Panc1 (cell line): ENCODE results near the gene ARHGDIB. TPM values are rescaled to one million over a fixed set of nuclear protein-coding genes. Genes with fewer than 3 reads are reported as not detected.

ENCODE experiments used
- ATAC-seq: fragments of 200-7000 bp; cut with Tn5 transposase; 2 replicates; pipeline ENCODE4 v1.9.1; 2020; ENCODE audit warnings: mild to moderate bottlenecking, moderate library complexity
- BruUV-seq: library from RNA; stranded (reverse); fragments of 400-500 nt; replicated peaks from 2 replicates; lab custom pipeline; 2021; lab: Mats Ljungman, UMichigan
- CTCF ChIA-PET: fragments of 300-600 bp; sonication (Branson Sonifier 250); formaldehyde crosslinking; loops from one replicate; lab custom pipeline; 2022; ENCODE audit warnings: antibody characterized with exemption; lab: Charles Lee
- POLR2A ChIA-PET: fragments of 300-600 bp; sonication (Branson Sonifier 250); formaldehyde crosslinking; loops from one replicate; lab custom pipeline; 2022; ENCODE audit warnings: antibody characterized with exemption; lab: Charles Lee
- DNase-seq: peaks from one replicate; pipeline ENCODE4 v3.0.0-alpha.2; 2010; ENCODE audit warnings: low read depth, low spot score
- H3K27ac ChIP-seq: 2 replicates; pipeline ENCODE4 v1.5.1; 2011; ENCODE audit warnings: mild to moderate bottlenecking, low read length, inconsistent platforms
- H3K27me3 ChIP-seq: fragments of 200-500 bp; sonication (Bioruptor generic); 2 replicates; pipeline ENCODE4 v1.6.0; 2014; ENCODE audit warnings: low read length, inconsistent platforms; ENCODE audit not compliant: control insufficient read depth, insufficient read depth
- H3K36me3 ChIP-seq: fragments of 200-500 bp; sonication (Bioruptor generic); 2 replicates; pipeline ENCODE4 v1.5.1; 2014; ENCODE audit warnings: inconsistent platforms, mild to moderate bottlenecking, low read length, moderate library complexity; ENCODE audit not compliant: control insufficient read depth, insufficient read depth
- H3K4me1 ChIP-seq: 2 replicates; pipeline ENCODE4 v1.5.1; 2011; ENCODE audit warnings: inconsistent platforms, mild to moderate bottlenecking, low read length, moderate library complexity; ENCODE audit not compliant: control insufficient read depth, insufficient read depth
- H3K4me3 ChIP-seq, 2 experiments: 2 replicates each; pipeline ENCODE4 v1.5.1; 2011 to 2012; ENCODE audit warnings: low read depth in 2 of 2, low read length in 2 of 2, mild to moderate bottlenecking in 2 of 2, inconsistent platforms in 1 of 2, moderate library complexity in 1 of 2
- H3K9me3 ChIP-seq: fragments of 200-500 bp; sonication (Bioruptor generic); 2 replicates; pipeline ENCODE4 v1.5.1; 2014; ENCODE audit warnings: low read depth, mild to moderate bottlenecking, inconsistent platforms, low read length, moderate library complexity; ENCODE audit not compliant: control insufficient read depth, insufficient read depth
- POLR2AphosphoS5 ChIP-seq: IDR thresholded peaks from 2 replicates; pipeline ENCODE4 v1.6.1; 2012; ENCODE audit warnings: mild to moderate bottlenecking, low read depth, low read length, moderate library complexity
- SIN3A ChIP-seq: IDR thresholded peaks from 2 replicates; pipeline ENCODE4 v1.6.1; 2012; ENCODE audit warnings: low read depth, mild to moderate bottlenecking, low read length, moderate library complexity, borderline replicate concordance; ENCODE audit not compliant: insufficient read depth
- TCF7L2 ChIP-seq: IDR thresholded peaks from 2 replicates; pipeline ENCODE4 v1.6.1; 2011; ENCODE audit warnings: mild to moderate bottlenecking, low read depth, low read length, inconsistent platforms
- in situ Hi-C: cut with HindIII; loops from 2 replicates; pipeline ENCODE4 v1.10.0; 2016; ENCODE audit warnings: low sequenced_read_pairs, low pct_unique_long_range_greater_than_20kb
- intact Hi-C: fragments of 100-400 bp; cut with micrococcal nuclease; formaldehyde crosslinking; loops from one replicate; pipeline ENCODE4 v1.10.0; 2022; ENCODE audit not compliant: unreplicated experiment
- total RNA-seq: library from RNA; stranded (reverse); gene quantifications from one replicate; pipeline ENCODE4 v1.2.1, GENCODE V29; 2021; ENCODE audit not compliant: unreplicated experiment
- TF ChIP-seq, protein P1 (sequence below), 2 experiments: IDR thresholded peaks; 2 replicates each; pipeline ENCODE4 v1.6.1; 2011 to 2012; ENCODE audit warnings: low read depth in 2 of 2, control low read depth in 1 of 2, low read length in 1 of 2, mild to moderate bottlenecking in 1 of 2, moderate library complexity in 1 of 2; ENCODE audit not compliant: insufficient read depth in 1 of 2
- TF ChIP-seq, protein P2 (sequence below): fragments of 450-650 bp; IDR thresholded peaks from 2 replicates; pipeline ENCODE4 v1.5.1; 2017; ENCODE audit warnings: mild to moderate bottlenecking

Gene ARHGDIB
- total RNA-seq, 1 experiment from 2014 or later: 1.6 TPM

DNA sequence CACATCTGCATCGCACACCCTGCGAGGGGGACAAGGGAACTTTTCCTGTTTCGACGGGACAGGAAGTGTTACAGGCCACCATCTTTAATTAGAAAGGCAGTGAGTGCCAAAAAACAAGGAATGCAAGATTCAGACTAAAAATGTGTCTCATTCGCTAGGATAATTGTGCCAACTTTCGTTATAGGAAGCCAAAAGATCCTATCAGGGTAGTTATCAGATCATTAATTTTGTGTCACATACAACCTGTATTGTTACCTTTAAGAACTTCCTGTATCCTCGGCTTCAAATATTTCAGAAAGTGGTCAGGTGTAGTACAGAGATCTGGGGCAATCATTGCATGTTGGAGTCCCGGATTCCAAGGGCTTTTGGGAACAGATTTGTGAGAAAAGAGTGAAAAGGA is 56.5 kb downstream of the ARHGDIB start:
- Histone ChIP-seq H3K27ac (no peak overlapping the region), H3K4me3 (no peak overlapping the region), H3K9me3 (no peaks in the 10 kb centered on the region), H3K4me1 (no peaks in the 10 kb centered on the region), H3K27me3 (no peaks in the 10 kb centered on the region), H3K36me3 (no peaks in the 10 kb centered on the region)
- DNase-seq (no peak), ATAC-seq (no peak)
- no TSS peak for BruUV-seq
- in situ Hi-C loops (no loop called here), intact Hi-C loops (no loop called here)
- ChIA-PET POLR2A (no interaction called here), CTCF (no interaction called here)
- no peak for TF ChIP-seq TCF7L2
- TF ChIP-seq, protein P1, sequence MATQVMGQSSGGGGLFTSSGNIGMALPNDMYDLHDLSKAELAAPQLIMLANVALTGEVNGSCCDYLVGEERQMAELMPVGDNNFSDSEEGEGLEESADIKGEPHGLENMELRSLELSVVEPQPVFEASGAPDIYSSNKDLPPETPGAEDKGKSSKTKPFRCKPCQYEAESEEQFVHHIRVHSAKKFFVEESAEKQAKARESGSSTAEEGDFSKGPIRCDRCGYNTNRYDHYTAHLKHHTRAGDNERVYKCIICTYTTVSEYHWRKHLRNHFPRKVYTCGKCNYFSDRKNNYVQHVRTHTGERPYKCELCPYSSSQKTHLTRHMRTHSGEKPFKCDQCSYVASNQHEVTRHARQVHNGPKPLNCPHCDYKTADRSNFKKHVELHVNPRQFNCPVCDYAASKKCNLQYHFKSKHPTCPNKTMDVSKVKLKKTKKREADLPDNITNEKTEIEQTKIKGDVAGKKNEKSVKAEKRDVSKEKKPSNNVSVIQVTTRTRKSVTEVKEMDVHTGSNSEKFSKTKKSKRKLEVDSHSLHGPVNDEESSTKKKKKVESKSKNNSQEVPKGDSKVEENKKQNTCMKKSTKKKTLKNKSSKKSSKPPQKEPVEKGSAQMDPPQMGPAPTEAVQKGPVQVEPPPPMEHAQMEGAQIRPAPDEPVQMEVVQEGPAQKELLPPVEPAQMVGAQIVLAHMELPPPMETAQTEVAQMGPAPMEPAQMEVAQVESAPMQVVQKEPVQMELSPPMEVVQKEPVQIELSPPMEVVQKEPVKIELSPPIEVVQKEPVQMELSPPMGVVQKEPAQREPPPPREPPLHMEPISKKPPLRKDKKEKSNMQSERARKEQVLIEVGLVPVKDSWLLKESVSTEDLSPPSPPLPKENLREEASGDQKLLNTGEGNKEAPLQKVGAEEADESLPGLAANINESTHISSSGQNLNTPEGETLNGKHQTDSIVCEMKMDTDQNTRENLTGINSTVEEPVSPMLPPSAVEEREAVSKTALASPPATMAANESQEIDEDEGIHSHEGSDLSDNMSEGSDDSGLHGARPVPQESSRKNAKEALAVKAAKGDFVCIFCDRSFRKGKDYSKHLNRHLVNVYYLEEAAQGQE (IDR thresholded peaks at IDR 0.05; ENCODE audit: insufficient read depth in 1 of 2, low read depth in 2 of 2, low read length in 1 of 2): no peak
- TF ChIP-seq SIN3A: no peak
- TF ChIP-seq, protein P2, sequence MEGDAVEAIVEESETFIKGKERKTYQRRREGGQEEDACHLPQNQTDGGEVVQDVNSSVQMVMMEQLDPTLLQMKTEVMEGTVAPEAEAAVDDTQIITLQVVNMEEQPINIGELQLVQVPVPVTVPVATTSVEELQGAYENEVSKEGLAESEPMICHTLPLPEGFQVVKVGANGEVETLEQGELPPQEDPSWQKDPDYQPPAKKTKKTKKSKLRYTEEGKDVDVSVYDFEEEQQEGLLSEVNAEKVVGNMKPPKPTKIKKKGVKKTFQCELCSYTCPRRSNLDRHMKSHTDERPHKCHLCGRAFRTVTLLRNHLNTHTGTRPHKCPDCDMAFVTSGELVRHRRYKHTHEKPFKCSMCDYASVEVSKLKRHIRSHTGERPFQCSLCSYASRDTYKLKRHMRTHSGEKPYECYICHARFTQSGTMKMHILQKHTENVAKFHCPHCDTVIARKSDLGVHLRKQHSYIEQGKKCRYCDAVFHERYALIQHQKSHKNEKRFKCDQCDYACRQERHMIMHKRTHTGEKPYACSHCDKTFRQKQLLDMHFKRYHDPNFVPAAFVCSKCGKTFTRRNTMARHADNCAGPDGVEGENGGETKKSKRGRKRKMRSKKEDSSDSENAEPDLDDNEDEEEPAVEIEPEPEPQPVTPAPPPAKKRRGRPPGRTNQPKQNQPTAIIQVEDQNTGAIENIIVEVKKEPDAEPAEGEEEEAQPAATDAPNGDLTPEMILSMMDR: no peak
- no peak for TF ChIP-seq POLR2AphosphoS5

- ATAC-seq (no peak), DNase-seq (no peak)
- ChIA-PET CTCF (no interaction called here), POLR2A (no interaction called here)
- Histone ChIP-seq H3K4me1 (no peaks in the 10 kb centered on the region), H3K27me3 (no peaks in the 10 kb centered on the region), H3K27ac (no peak overlapping the region), H3K9me3 (no peaks in the 10 kb centered on the region), H3K4me3 (no peak overlapping the region), H3K36me3 (no peaks in the 10 kb centered on the region)
- in situ Hi-C loops: no loop called here
- no TSS peak for BruUV-seq
- intact Hi-C loops: no loop called here
- TF ChIP-seq, protein P1 (IDR thresholded peaks at IDR 0.05; ENCODE audit: insufficient read depth in 1 of 2, low read depth in 2 of 2, low read length in 1 of 2): no peak
- TF ChIP-seq SIN3A (no peak), POLR2AphosphoS5 (no peak), TCF7L2 (no peak)
- TF ChIP-seq, protein P2: no peak
Measured at GRCh38 chr12:14903386-14904098, 57.9 kb downstream of the ARHGDIB start.
